OCI-LY1 (cell line): ENCODE measurements around the gene SYNE4.
"Not testable (repeated sequence)": the region's sequence is repeated elsewhere in the genome, so short reads cannot be mapped to it uniquely, and the experiment has no call there.

ENCODE experiments used
- H2AFZ ChIP-seq: fragments of 200-600 bp; sonication (generic), shearing (Covaris generic); 2 replicates; pipeline ENCODE4 v1.6.0; 2014; ENCODE audit warnings: antibody characterized with exemption, mild to moderate bottlenecking, low read length
- H3F3A ChIP-seq: fragments of 200-600 bp; sonication (generic), shearing (Covaris generic); 2 replicates; pipeline ENCODE4 v1.6.0; 2014; ENCODE audit warnings: mild to moderate bottlenecking, antibody characterized with exemption, low read length, moderate library complexity; ENCODE audit not compliant: insufficient read depth
- H3K27ac ChIP-seq: fragments of 200-600 bp; sonication (generic); 2 replicates; pipeline ENCODE4 v1.5.1; 2014; ENCODE audit warnings: low read length, mixed run types, mild to moderate bottlenecking, low read depth; ENCODE audit not compliant: poor library complexity, severe bottlenecking
- H3K27me3 ChIP-seq: fragments of 200-600 bp; sonication (generic); 2 replicates; pipeline ENCODE4 v1.6.0; 2014; ENCODE audit warnings: antibody characterized with exemption, mild to moderate bottlenecking, low read length, moderate library complexity; ENCODE audit not compliant: insufficient read depth
- H3K36me3 ChIP-seq: fragments of 200-600 bp; sonication (generic); 2 replicates; pipeline ENCODE4 v1.6.1; 2014; ENCODE audit warnings: mild to moderate bottlenecking, antibody characterized with exemption, low read length, moderate library complexity, mixed read lengths; ENCODE audit not compliant: insufficient read depth
- H3K4me1 ChIP-seq: fragments of 200-600 bp; sonication (generic); 2 replicates; pipeline ENCODE4 v1.5.1; 2014; ENCODE audit warnings: mild to moderate bottlenecking, low read length, moderate library complexity; ENCODE audit not compliant: insufficient read depth, severe bottlenecking
- H3K4me2 ChIP-seq: fragments of 200-600 bp; sonication (generic), shearing (Covaris generic); 2 replicates; pipeline ENCODE4 v1.6.1; 2014; ENCODE audit warnings: low read length
- H3K4me3 ChIP-seq: fragments of 200-600 bp; sonication (generic); 2 replicates; pipeline ENCODE4 v1.5.1; 2014; ENCODE audit warnings: low read length, low read depth, mild to moderate bottlenecking, mixed read lengths; ENCODE audit not compliant: poor library complexity, severe bottlenecking
- H3K79me2 ChIP-seq: fragments of 200-600 bp; shearing (Covaris generic); 2 replicates; pipeline ENCODE4 v1.6.1; 2016; ENCODE audit warnings: mixed run types, low read length, mixed read lengths; ENCODE audit not compliant: insufficient read depth
- H3K9ac ChIP-seq: fragments of 200-600 bp; sonication (generic), shearing (Covaris generic); 2 replicates; pipeline ENCODE4 v1.6.1; 2014; ENCODE audit warnings: mild to moderate bottlenecking, low read length, mixed read lengths
- H3K9me2 ChIP-seq: fragments of 200-600 bp; sonication (generic), shearing (Covaris generic); 2 replicates; pipeline ENCODE4 v1.6.1; 2014; ENCODE audit warnings: low read depth, mild to moderate bottlenecking, low read length, mixed read lengths
- H3K9me3 ChIP-seq: fragments of 200-600 bp; shearing (Covaris generic); 2 replicates; pipeline ENCODE4 v1.6.1; 2014; ENCODE audit warnings: low read length, mixed read lengths
- H4K20me1 ChIP-seq: fragments of 200-600 bp; sonication (generic), shearing (Covaris generic); 2 replicates; pipeline ENCODE4 v1.6.0; 2016; ENCODE audit warnings: mild to moderate bottlenecking, low read length; ENCODE audit not compliant: insufficient read depth
- EZH2 ChIP-seq: fragments of 200-600 bp; sonication (generic), shearing (Covaris generic); IDR thresholded peaks from 2 replicates; pipeline ENCODE4 v1.8.0; 2017; ENCODE audit warnings: borderline replicate concordance, mixed run types, mild to moderate bottlenecking, antibody characterized with exemption, low read length, moderate library complexity, mixed read lengths
- TF ChIP-seq, protein P1 (sequence below): fragments of 200-600 bp; sonication (generic), shearing (Covaris generic); IDR thresholded peaks from 2 replicates; pipeline ENCODE4 v1.5.1; 2017; ENCODE audit warnings: mild to moderate bottlenecking, antibody characterized with exemption, low read length, moderate library complexity, mixed read lengths

SYNE4 gene

DNA sequence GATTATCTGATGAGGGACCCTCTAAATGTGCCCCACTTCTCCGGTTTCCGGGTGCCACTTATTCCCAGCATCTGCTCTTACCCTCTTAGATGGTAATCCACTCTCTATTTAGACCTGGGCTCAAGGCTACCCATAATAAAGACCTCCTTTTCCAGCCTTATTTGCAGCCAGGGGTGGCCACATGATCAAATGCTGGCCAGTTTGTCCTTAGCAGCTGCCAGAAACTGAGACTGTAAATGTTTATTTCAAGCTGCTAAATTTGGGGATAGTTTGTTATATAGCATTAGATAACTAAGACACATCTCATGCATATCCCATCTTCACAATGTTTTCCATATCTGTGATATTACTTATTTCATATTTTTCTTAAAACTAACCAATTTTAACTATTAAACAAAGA is 35.3 kb upstream of the SYNE4 start:
- Histone ChIP-seq H3K9me2 (no peaks in the 10 kb centered on the region), H3K4me3 (no peak overlapping the region), H3K36me3 (no peaks in the 10 kb centered on the region), H3K4me2 (no peak overlapping the region), H3K79me2 (no peaks in the 10 kb centered on the region), H2AFZ (no peak overlapping the region), H3K27me3 (no peaks in the 10 kb centered on the region), H3F3A (no peaks in the 10 kb centered on the region), H3K9ac (no peak overlapping the region), H3K27ac (no peak overlapping the region), H3K4me1 (no peaks in the 10 kb centered on the region), H3K9me3 (no peaks in the 10 kb centered on the region), H4K20me1 (no peaks in the 10 kb centered on the region)
- no peak for TF ChIP-seq EZH2
- TF ChIP-seq, protein P1, sequence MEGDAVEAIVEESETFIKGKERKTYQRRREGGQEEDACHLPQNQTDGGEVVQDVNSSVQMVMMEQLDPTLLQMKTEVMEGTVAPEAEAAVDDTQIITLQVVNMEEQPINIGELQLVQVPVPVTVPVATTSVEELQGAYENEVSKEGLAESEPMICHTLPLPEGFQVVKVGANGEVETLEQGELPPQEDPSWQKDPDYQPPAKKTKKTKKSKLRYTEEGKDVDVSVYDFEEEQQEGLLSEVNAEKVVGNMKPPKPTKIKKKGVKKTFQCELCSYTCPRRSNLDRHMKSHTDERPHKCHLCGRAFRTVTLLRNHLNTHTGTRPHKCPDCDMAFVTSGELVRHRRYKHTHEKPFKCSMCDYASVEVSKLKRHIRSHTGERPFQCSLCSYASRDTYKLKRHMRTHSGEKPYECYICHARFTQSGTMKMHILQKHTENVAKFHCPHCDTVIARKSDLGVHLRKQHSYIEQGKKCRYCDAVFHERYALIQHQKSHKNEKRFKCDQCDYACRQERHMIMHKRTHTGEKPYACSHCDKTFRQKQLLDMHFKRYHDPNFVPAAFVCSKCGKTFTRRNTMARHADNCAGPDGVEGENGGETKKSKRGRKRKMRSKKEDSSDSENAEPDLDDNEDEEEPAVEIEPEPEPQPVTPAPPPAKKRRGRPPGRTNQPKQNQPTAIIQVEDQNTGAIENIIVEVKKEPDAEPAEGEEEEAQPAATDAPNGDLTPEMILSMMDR = no peak

DNA sequence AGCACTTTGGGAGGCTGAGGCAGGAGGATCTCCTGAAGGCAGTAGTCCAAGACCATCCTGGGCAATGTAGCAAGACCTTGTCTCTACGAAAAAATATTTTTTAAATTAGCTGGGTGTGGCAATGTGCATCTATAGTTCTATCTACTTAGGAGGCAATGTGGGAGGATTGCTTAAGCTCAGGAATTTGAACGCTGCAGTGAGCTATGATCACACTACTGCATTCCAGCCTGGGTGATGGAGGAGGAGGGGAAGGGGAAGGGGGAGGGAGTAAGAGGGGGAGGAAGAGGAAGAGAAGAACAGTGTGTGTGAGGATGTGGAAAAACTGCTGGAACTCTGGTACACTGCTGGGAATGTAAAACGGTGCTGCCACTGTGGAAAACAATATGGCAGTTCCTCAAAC is 33.2 kb upstream of the SYNE4 start:
- Histone ChIP-seq H4K20me1 (no peaks in the 10 kb centered on the region), H3K4me3 (no peak overlapping the region), H3K36me3 (no peaks in the 10 kb centered on the region), H3F3A (no peaks in the 10 kb centered on the region), H3K9me3 (no peaks in the 10 kb centered on the region), H3K9me2 (no peaks in the 10 kb centered on the region), H3K4me2 (no peak overlapping the region), H2AFZ (no peak overlapping the region), H3K27ac (no peak overlapping the region), H3K27me3 (no peaks in the 10 kb centered on the region), H3K9ac (no peak overlapping the region), H3K4me1 (no peaks in the 10 kb centered on the region), H3K79me2 (no peaks in the 10 kb centered on the region)
- TF ChIP-seq, protein P1 = no peak
- TF ChIP-seq EZH2 = no peak

DNA sequence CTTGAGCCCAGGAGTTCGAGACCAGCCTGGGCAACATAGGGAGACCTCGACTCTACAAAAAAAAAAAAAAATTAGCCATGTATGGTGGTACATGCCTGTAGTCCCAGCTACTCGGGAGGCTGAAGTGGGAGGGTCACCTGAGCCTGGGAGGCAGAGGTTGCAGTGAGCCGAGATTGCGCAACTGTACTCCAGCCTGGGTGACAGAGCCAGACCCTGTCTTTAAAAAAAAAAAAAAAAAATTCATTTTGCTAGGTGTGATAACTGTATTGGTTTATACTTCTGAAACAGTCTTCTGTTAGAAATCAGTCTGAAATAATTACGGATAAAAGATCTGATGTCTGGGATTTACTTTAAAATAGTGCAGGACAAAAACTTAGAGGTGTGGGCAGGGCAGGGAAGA is 32.5 kb upstream of the SYNE4 start:
- H3K79me2 ChIP-seq, H3K9me2 ChIP-seq, H3K36me3 ChIP-seq, H3K27me3 ChIP-seq, H3K4me2 ChIP-seq, H3K9ac ChIP-seq, H4K20me1 ChIP-seq, H3K4me3 ChIP-seq, H3K9me3 ChIP-seq, H3K4me1 ChIP-seq, H3K27ac ChIP-seq, H3F3A ChIP-seq, H2AFZ ChIP-seq: not testable (repeated sequence)

GRCh38 chr19:36040495-36040894 is 31.9 kb upstream of the SYNE4 start:
- Histone ChIP-seq H4K20me1 (no peaks in the 10 kb centered on the region), H3K4me3 (no peak overlapping the region), H3K79me2 (no peaks in the 10 kb centered on the region), H3K9ac (no peak overlapping the region), H3K27ac (no peak overlapping the region), H3K9me2 (no peaks in the 10 kb centered on the region), H3F3A (no peaks in the 10 kb centered on the region), H3K4me1 (no peaks in the 10 kb centered on the region), H2AFZ (no peak overlapping the region), H3K9me3 (no peaks in the 10 kb centered on the region), H3K4me2 (no peak overlapping the region), H3K36me3 (no peaks in the 10 kb centered on the region), H3K27me3 (no peaks in the 10 kb centered on the region)
- TF ChIP-seq, protein P1 = no peak
- TF ChIP-seq EZH2 = no peak
